ENCODE results near the gene KRT80.

Gene KRT80

GRCh38 chr12:52152905-52153317 is 38.9 kb downstream of the KRT80 start:
- no peak for DNase-seq (ENCODE audit: low read depth)

GRCh38 chr12:52151837-52152783 is 39.7 kb downstream of the KRT80 start:
- DNase-seq (ENCODE audit: low read depth) = peak; percentile 72

- no peak for DNase-seq (ENCODE audit: low read depth)
Measured at GRCh38 chr12:52151153-52151836, 40.5 kb downstream of the KRT80 start.

- no peak for DNase-seq (ENCODE audit: low read depth)
Measured at GRCh38 chr12:52149651-52150241, 42.1 kb downstream of the KRT80 start.

- DNase-seq (ENCODE audit: low read depth) = no peak
Measured at GRCh38 chr12:52149182-52149641, 42.6 kb downstream of the KRT80 start.

- DNase-seq (ENCODE audit: low read depth) = no peak
Measured at GRCh38 chr12:52148464-52149181, 43.2 kb downstream of the KRT80 start.

- DNase-seq (ENCODE audit: low read depth) = no peak
Measured at GRCh38 chr12:52147964-52148463, 43.8 kb downstream of the KRT80 start.

- DNase-seq (ENCODE audit: low read depth) = peak; percentile 99
Measured at GRCh38 chr12:52147367-52147963, 44.3 kb downstream of the KRT80 start.

- DNase-seq (ENCODE audit: low read depth) = no peak
Measured at GRCh38 chr12:52146822-52147366, 44.9 kb downstream of the KRT80 start.

GRCh38 chr12:52146089-52146821 is 45.6 kb downstream of the KRT80 start:
- no peak for DNase-seq (ENCODE audit: low read depth)

GRCh38 chr12:52145228-52146088 is 46.4 kb downstream of the KRT80 start:
- DNase-seq (ENCODE audit: low read depth) = no peak

GRCh38 chr12:52144512-52145227 is 47.1 kb downstream of the KRT80 start:
- DNase-seq (ENCODE audit: low read depth) = no peak

- DNase-seq (ENCODE audit: low read depth) = no peak
Measured at GRCh38 chr12:52142431-52142830, 49.4 kb downstream of the KRT80 start.

- no peak for DNase-seq (ENCODE audit: low read depth)
Measured at GRCh38 chr12:52141875-52142274, 49.9 kb downstream of the KRT80 start.

- DNase-seq (ENCODE audit: low read depth) = peak; percentile 40
Measured at GRCh38 chr12:52141306-52141705, 50.5 kb downstream of the KRT80 start.

- peak; percentile 58 for DNase-seq (ENCODE audit: low read depth)
Measured at GRCh38 chr12:52139579-52140062, 52.2 kb downstream of the KRT80 start.

GRCh38 chr12:52139147-52139546 is 52.7 kb downstream of the KRT80 start:
- no peak for DNase-seq (ENCODE audit: low read depth)

GRCh38 chr12:52137746-52138145 is 54.1 kb downstream of the KRT80 start:
- DNase-seq (ENCODE audit: low read depth) = no peak

- no peak for DNase-seq (ENCODE audit: low read depth)
Measured at GRCh38 chr12:52132754-52133161, 59.1 kb downstream of the KRT80 start.
